GM21423 (cell line): ENCODE data around the gene CD1E.
"Not testable (repeated sequence)": the region's sequence is repeated elsewhere in the genome, so short reads cannot be mapped to it uniquely, and the experiment has no call there.

Experiments
- ATAC-seq: cut with Tn5 transposase; IDR thresholded peaks from one replicate; pipeline ENCODE4 v1.9.1; 2021; ENCODE audit warnings: mild to moderate bottlenecking, moderate library complexity; ENCODE audit not compliant: unreplicated experiment

The CD1E gene

DNA sequence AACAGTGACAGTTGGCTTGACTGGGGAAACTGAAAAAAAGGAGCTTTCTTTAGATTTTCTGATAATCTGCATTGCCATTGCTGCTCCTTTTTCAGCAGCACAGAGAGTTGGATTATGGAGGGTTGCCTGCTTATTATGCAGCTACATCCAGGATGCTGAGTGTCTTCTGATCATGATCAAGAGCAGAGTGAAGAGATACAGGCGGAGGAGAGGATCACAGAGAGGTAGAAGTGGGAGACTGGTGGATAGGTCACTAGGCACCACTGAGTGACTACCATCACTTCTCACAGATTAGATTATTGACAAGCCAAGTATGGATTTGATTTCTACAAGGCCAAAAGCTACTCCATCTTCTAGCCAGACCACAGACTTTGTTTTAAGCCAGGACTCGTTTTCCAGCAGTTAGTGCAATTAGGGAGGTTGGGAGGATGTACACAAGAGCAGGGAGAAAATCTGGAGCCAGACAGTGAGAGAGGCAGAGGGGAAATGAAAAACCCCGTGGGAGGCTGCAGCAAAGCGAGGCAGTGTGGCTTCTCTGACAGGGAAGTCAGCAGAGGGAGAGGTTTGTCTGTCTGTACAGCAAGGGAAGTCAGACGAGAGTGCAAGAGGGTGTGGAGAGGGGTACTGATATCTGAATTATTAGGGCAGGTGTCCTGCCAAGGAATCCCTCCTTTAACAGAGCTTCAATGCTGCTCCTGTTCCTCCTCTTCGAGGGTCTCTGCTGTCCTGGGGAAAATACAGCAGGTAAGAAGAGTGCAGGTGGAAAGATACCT is at the start of gene CD1E:
TSS of gene CD1E (plus strand) at position 592 of the 773 bp plus-strand sequence. CDS start at position 687, 95 bp downstream.
- no peak for ATAC-seq

DNA sequence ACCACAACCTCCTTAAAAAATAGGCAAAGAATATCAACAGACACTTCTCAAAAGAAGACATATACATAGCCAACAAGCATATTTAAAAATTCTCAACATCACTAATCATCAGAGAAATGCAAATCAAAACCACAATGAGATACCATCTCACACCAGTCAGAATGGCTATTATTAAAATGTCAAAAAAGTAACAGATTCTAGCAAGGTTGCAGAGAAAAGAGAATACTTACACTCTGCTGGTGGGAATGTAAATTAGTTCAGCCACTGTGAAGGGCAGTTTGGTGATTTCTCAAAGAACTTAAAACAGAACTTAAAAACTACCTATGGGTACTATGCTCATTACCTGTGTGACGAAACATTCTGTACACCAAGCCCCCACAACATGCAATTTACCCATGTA is 43.1 kb upstream of the CD1E start:
- ATAC-seq: peak; percentile 58

DNA sequence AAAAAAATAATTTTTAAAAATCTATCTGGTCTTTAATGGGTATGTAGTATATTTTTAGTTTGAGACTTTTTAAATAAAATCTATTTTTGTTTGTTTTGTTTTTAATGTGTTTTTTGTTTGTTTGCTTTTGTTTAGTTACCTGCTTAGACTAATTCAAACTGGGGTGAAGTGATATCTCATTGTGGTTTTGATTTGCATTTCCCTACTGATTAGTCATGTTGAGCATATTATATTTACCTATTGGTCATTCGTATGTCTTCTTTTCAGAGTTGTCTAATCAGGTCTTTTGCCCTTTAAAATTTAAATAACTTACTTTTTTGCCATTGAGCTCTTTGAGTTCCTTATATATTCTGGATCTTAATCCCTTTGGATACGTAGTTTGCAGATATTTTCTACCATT is 42.6 kb upstream of the CD1E start:
- no peak for ATAC-seq

DNA sequence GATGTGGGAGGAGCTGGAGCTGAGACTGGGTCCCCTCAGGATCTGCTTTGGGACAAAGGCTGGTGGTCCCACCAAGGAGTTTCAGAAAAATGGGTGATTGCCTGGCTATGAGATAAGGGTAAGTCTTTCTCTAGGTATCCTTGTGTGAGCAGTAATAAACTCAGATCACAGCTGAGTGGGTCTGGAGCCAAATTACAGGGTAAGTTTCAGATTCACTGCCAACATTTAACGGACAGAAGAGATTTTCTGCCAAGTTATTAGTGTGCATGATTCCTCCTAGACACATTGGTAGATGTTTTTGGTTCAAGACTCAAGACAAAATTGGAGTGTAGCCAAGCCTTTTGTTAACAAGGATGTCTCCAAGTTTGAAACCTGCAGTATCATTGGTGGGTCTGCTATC is 29.8 kb upstream of the CD1E start:
- no peak for ATAC-seq

DNA sequence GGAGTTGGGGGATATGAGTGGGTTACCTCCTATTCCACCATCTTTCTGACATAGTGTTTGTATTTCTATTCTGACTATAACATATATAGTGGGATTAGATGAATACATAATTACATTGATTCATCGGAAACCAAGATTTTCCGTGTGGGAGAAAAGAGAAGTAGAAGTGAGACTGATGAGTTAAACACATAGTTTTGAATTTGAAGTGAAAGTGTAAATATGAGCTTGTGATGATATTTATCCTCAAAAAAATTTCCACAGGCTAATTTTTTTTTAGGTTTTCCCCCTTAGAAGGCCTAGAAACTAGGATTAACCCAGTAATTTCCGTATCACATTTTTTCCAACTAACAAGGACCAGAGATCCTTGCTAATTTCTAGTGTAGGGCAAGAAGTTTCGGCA is 29.3 kb upstream of the CD1E start:
- ATAC-seq: no peak

DNA sequence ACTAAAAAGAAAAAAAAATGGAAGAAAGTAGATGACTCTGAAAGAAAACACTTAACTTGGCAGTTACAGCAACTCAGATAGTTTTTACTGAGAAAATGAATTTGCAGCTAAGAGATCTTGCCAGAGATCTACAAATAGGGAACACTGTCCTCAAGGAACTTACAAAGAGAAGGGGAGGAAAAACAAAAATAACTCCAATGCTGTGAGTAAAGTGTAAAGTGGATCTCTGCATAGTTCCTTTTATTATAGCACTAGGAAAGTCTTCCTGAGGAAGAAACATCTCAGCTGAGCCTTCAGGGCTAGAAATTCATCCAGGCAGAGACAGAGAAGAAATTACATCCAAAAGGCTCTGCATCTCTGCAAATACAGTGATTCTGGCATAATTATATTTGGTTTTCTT is 26.2 kb upstream of the CD1E start:
- ATAC-seq: no peak

DNA sequence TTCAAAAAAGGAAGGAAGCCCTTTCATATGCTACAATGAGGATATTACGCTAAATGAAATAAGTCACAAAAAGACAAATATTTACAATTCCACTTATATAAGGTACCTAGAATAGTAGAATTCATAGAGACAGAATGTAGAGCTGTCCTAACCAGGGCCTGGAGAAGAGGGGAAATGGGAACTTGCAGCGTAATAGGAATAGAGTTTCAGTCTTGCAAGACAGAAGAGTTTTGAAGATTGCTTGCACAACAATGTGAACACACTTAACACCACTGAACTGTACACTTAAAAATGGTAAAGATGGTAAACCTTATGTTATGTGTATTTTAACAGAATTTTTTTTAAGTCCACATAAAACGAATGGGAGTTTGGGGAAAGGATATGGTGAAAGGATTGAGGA is 25.3 kb upstream of the CD1E start:
- no peak for ATAC-seq

DNA sequence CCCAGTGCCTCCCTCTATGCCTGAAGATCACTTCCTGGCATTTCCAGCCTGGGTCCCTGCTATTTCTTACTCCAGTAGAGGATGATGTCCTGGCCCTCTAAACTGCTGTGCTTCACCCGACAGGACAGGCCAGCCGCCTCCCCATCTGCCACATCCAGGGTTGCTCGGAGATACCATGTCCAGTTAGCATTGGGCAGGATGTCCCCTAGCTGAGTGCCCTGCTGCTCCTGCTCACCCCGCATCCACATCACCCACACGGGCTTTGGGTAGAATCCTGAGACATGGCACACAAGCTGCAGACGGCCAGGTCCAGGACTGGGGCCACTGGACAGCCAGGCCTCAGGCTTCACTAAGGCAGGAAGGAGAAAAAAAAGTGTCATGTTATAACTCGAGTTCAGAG is 24.4 kb upstream of the CD1E start:
- ATAC-seq: no peak

DNA sequence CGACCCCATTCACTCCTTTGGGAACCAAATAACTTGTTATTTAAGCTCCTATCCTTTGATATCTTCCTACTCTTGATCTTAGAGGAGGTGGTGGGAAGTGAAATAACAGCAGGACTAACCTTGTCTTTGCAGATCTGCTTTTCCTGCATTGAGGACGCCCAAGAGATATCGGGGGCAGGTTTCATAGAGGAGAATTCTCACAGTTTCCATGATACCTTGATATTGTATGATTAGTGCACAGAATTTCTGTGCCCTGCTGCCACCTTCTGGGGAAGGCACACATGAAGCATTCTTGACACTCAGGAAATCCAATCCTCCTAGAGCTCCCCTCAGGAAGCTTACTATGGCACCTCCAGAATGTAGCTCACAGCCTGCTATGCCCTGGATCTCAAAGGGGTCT is 24.0 kb upstream of the CD1E start:
- ATAC-seq: no peak

DNA sequence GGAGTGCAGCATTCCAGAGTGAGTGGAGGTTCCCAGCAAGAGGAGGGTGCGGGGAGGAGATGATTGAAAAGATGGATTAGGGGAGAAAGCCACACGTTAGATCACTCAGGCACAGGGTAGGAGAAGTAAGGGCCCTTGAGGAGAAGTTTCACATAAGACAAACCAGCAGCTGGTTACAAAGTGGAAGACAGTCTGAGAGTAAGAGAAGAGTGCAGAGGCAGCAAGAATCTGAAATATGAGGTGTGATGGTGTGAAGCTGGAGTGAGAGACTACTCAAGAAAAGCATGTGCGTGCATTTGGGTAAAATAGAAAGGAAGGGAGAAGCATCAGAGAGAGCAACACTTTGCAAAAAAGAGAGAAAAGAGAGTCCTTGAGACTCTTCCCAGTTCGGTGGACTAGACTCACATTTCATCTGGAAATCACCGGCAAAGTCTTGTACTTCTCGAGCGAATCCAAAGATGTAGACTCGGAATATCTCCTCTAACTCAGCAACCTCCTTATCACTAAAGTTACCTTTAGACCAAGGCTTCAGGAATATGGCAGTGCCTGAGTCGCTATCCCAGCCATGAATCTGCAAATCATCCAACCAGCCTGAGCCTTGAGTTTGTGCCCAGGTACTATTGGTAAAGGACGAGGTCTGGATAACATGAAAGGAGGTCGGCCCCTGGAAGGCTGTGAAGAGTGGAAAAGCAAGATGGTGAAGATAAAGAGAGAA is 23.1 kb upstream of the CD1E start:
- no peak for ATAC-seq

DNA sequence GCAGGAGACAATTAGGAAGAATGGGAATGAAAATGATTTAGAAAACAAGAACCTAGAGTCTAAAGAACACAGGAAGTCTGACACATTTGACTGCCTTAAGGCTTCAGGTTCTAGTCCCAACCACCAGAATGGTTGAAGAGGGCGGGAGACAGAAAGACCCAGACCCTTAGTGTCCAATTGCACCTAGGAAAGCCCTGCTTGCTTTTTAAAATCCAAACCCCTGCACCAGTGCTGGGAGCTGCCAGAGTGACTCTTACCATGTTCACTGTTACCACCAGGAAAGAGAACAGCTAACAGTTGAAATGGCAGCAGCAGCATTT is 22.6 kb upstream of the CD1E start:
- no peak for ATAC-seq

DNA sequence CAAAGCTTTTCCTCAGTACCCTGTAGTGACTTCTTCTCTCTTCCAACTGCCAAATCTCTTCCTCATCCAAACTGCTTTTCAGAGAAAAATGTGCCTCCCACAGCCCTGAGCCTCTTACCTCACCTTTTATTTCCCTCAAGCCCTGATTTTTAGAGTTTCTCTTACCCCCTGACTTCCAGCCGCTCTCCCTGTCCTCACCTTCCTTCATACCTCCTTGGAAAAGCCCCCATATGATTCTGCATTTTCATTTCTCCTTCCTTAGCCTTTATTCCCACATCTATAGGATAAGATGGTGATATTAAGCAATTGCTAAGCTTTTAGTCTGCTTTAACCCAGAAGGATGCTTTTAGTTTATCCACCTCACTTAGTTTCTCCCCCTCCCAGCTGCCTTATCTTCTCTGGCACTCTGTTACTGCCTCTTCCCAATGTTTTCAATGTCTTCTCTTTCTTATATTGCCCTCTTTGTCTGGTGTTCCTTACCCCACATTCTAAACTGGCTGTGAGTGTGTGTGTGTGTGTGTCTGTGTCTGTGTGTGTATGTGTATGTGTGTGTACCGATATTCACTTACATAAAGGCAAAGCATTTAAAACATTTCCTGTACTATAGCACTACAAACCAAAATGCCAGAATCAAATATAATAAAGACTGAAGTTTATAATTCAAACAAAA is 22.1 kb upstream of the CD1E start, which contains the start of gene CD1B:
TSS of gene CD1B (minus strand) at position 51 of the 670 bp plus-strand sequence. CDS start 108 bp downstream, outside the sequence.
- no peak for ATAC-seq

DNA sequence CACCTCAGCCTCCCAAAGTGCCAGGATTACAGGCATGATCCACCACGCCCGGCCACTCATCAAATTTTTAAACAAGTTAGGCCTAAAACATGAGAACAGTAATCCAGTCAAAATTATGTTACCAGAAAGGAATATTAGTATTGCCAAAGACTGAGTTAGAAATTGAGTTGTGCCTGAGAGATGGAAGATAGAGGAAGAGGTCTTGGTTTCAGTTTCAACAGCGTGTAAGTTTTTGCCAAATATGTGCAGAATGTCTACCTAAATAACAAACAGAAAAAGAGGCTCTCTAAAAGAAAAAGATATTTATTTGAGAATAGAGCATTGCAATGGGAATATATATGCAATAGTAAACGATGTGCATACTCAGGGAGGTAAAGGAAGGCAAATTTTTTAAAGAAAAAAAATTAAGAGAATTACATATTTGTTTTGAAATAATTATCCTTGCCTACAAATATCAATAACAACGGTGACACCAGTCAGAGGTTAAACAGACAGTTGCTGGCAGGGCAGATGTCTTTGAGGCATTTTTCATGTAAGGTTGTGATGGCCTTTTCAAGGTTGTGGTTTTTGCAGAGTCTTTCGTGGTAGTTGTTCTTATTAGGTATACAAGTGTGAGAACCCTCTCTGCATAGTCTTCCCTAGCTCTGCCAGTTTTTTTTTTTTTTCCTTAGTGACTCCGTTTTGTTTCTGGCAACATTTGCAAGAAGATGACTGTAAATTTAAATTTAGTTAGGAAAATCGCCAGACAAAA is 20.1 kb upstream of the CD1E start:
- ATAC-seq: no peak

DNA sequence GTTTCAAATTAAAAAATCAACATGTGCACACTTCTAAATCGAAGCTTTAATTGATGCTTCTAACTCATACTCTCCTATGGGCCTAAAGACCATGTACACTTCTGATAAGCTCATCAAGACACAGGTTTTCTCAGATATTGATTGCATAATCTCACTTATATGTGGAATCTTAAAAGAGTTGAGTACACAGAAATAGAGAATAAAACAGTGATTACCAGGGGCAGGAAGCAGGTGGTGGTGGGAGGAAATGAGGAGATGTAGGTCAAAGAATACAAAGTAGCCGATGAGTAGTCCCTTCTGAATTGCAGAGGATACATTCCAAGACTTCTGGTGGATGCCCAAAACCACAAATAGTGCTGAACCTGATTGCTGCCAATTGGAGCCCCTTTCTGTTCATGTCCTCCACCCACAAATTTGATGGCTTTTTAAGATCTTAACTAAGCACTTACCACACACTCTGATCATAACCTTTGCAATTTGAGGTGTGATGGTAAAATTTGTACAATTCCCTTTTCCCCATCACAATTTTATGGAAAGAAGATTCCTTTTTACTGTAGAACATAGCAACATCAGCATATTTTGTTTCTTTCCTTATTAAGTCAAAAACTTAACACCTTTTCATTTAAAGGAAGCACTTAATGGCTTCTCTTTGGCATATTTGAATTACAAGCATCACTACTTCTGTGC is 19.0 kb upstream of the CD1E start:
- no peak for ATAC-seq

DNA sequence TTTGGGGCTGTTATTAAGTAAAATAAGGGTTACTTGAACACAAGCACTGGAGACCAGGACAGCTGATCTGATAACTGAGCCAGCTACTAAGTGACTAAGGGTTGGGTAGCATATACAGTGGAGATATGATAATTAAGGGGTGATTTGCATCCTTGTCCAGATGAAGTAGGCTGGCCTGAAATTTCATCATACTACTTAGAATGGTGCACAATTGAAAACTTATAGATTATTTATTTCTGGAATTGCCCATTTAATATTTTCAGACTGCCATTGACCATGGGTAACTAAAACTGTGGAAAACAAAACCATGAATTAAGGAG is 18.5 kb upstream of the CD1E start:
- no peak for ATAC-seq

DNA sequence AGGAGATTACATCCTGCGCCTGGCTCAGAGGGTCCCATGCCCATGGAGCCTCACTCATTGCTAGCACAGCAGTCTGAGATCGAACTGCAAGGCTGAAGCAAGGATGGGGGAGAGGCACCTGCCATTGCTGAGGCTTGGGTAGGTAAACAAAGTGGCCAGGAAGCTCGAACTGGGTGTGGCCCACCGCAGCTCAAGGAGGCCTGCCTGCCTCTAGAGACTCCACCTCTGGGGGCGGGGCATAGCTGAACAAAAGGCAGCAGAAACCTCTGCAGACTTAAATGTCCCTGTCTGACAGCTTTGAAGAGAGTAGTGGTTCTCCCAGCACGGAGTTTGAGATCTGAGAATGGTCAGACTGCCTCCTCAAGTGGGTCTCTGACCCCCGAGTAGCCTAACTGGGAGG is 17.3 kb upstream of the CD1E start:
- ATAC-seq: not testable (repeated sequence)

DNA sequence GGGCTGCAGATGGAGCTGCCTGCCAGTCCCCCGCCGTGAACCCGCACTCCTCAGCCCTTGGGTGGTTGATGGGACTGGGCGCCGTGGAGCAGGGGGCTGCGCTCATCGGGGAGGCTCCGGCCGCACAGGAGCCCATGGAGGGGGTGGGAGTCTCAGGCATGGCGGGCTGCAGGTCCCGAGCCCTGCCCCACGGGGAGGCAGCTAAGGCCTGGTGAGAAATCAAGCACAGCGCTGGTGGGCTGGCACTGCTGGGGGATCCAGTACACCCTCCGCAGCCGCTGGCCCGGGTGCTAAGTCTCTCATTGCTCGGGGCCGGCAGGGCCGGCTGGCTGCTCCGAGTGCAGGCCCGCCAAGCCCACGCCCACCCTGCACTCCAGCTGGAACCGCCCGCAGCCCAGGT is 4.7 kb upstream of the CD1E start:
- ATAC-seq: not testable (repeated sequence)

DNA sequence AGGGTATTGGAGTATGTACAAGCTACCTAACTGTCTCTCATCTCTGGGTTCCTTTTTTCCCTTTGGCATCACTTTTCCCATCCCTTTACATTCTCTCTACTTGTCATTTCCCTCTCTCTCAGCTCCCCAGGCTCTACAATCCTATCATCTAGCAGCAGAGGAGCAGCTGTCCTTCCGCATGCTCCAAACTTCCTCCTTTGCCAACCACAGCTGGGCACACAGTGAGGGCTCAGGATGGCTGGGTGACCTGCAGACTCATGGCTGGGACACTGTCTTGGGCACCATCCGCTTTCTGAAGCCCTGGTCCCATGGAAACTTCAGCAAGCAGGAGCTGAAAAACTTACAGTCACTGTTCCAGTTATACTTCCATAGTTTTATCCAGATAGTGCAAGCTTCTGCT is 561 bp downstream of the CD1E start:
- no peak for ATAC-seq

DNA sequence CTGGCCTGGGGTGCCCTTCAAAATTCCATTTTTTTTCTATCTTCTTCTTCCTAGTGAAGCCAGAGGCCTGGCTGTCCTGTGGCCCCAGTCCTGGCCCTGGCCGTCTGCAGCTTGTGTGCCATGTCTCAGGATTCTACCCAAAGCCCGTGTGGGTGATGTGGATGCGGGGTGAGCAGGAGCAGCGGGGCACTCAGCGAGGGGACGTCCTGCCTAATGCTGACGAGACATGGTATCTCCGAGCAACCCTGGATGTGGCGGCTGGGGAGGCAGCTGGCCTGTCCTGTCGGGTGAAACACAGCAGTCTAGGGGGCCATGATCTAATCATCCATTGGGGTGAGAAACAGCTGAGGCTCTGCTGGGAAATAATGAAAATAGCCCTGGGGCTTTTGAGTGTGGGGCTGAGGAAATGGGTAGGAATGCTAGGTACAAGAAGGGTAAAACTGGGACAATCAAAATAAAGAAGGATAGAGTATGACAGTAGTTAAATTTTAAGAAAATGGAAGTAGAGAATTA is 2.1 kb downstream of the CD1E start:
- no peak for ATAC-seq

DNA sequence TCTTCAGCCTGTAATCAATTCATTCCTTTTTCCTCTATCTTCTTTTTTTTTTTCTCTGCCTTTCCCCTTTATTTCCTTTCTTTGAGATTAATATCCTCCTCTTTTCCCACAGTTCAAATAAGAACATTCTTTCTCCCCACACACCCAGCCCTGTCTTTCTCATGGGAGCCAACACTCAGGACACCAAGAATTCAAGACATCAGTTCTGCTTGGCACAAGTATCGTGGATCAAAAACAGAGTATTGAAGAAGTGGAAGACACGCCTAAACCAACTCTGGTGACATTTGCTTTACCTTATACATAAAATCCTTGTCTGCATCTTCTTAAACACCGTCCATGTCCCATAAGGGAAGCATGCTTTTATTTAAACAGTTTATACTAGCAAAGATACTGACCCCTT is 2.9 kb downstream of the CD1E start:
- ATAC-seq: no peak

DNA sequence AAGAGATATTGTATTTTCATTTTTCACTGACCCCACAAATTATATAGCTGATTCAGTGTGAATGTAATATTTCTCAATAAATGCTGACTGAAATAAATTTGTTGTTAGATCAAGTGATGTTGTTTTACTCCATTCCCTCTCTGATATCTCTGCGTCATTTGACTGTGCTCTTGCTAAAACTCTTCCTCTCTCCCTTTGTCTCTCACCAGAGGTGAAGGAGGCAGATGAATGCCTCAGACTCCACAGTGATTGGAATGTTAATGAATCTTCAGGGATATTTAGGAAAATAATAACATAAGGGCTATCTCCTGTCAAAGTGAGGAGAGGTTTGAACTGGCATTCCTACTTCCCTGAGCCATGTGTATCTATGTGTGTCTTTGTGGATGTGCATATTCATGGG is 3.7 kb downstream of the CD1E start:
- no peak for ATAC-seq
